Keratinocyte (primary cell): ENCODE results near the gene ZMIZ1.

Experiments
- EZH2 ChIP-seq: IDR thresholded peaks from one replicate; pipeline ENCODE4 v1.6.1; 2012; ENCODE audit warnings: inconsistent platforms, mild to moderate bottlenecking, low read length, moderate library complexity
- TF ChIP-seq, protein P1 (sequence below), 3 experiments: IDR thresholded peaks in 1 of 3; conservative IDR thresholded peaks in 1 of 3; optimal IDR thresholded peaks in 1 of 3; 2 replicates in 2 of 3; 3 replicates in 1 of 3; pipeline versions ENCODE3 to v1.5.1; 2011; ENCODE audit warnings: low read length in 3 of 3, mild to moderate bottlenecking in 3 of 3, moderate library complexity in 2 of 3, control low read depth in 1 of 3, inconsistent platforms in 1 of 3; ENCODE audit not compliant: insufficient read depth in 2 of 3; ENCODE audit errors: extremely low read depth in 1 of 3

- TF ChIP-seq, protein P1, sequence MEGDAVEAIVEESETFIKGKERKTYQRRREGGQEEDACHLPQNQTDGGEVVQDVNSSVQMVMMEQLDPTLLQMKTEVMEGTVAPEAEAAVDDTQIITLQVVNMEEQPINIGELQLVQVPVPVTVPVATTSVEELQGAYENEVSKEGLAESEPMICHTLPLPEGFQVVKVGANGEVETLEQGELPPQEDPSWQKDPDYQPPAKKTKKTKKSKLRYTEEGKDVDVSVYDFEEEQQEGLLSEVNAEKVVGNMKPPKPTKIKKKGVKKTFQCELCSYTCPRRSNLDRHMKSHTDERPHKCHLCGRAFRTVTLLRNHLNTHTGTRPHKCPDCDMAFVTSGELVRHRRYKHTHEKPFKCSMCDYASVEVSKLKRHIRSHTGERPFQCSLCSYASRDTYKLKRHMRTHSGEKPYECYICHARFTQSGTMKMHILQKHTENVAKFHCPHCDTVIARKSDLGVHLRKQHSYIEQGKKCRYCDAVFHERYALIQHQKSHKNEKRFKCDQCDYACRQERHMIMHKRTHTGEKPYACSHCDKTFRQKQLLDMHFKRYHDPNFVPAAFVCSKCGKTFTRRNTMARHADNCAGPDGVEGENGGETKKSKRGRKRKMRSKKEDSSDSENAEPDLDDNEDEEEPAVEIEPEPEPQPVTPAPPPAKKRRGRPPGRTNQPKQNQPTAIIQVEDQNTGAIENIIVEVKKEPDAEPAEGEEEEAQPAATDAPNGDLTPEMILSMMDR (optimal IDR thresholded peaks at IDR 0.05 in 1 of 3, IDR thresholded peaks at IDR 0.05 in 1 of 3, conservative IDR thresholded peaks at IDR 0.05 in 1 of 3; ENCODE audit: extremely low read depth in 1 of 3, insufficient read depth in 2 of 3, low read length in 3 of 3), result no peak
- no peak for TF ChIP-seq EZH2
Measured at GRCh38 chr10:79084012-79084971, 15.5 kb downstream of the ZMIZ1 start.
